PC-9 (cell line): Measurements from ENCODE around the gene TBC1D5. TPM values are rescaled to one million over a fixed set of nuclear protein-coding genes. Genes with fewer than 3 reads are reported as not detected.
"Not testable (repeated sequence)": the region's sequence is repeated elsewhere in the genome, so short reads cannot be mapped to it uniquely, and the experiment has no call there.

Experiments
- BruUV-seq: library from RNA; stranded (reverse); fragments of 400-500 nt; replicated peaks from 2 replicates; lab custom pipeline; 2021; lab: Mats Ljungman, UMichigan
- CTCF ChIA-PET: fragments of 300-600 bp; sonication (Branson Sonifier 250); formaldehyde crosslinking; loops from one replicate; lab custom pipeline; 2022; ENCODE audit warnings: antibody characterized with exemption; lab: Charles Lee
- POLR2A ChIA-PET: fragments of 300-600 bp; sonication (Branson Sonifier 250); formaldehyde crosslinking; loops from one replicate; lab custom pipeline; 2022; ENCODE audit warnings: antibody characterized with exemption; ENCODE audit not compliant: unreplicated experiment; lab: Charles Lee
- DNase-seq, 2 experiments: peaks; one replicate each; pipeline versions ENCODE4 v3.0.0 to v3.0.0-alpha.2; 2015 to 2022; ENCODE audit warnings: mixed read lengths in 1 of 2
- H2AFZ ChIP-seq: fragments of 200-600 bp; sonication (generic); 2 replicates; pipeline ENCODE4 v1.8.1; 2017; ENCODE audit warnings: antibody characterized with exemption
- H3F3A ChIP-seq: fragments of 200-600 bp; sonication (generic); 2 replicates; pipeline ENCODE4 v1.8.1; 2017; ENCODE audit warnings: antibody characterized with exemption, mild to moderate bottlenecking, low read depth; ENCODE audit not compliant: insufficient read depth
- H3K27ac ChIP-seq: fragments of 200-600 bp; sonication (generic); 2 replicates; pipeline ENCODE4 v1.6.1; 2016; ENCODE audit warnings: mixed run types
- H3K27me3 ChIP-seq: fragments of 200-600 bp; sonication (generic); 2 replicates; pipeline ENCODE4 v1.6.1; 2016; ENCODE audit warnings: low read depth, mixed run types; ENCODE audit not compliant: insufficient read depth
- H3K36me3 ChIP-seq: fragments of 200-600 bp; sonication (generic); 2 replicates; pipeline ENCODE4 v1.6.1; 2016; ENCODE audit warnings: low read depth, mixed run types
- H3K4me1 ChIP-seq: fragments of 200-600 bp; sonication (generic); replicated peaks from 2 replicates; pipeline ENCODE4 v1.6.1; 2016; ENCODE audit warnings: mixed run types; ENCODE audit not compliant: insufficient read depth
- H3K4me2 ChIP-seq: fragments of 200-600 bp; sonication (generic); 2 replicates; pipeline ENCODE4 v1.6.1; 2017; ENCODE audit warnings: mixed run types
- H3K4me3 ChIP-seq: fragments of 200-600 bp; sonication (generic); 2 replicates; pipeline ENCODE4 v1.6.1; 2016; ENCODE audit warnings: mixed run types
- H3K79me2 ChIP-seq: fragments of 200-600 bp; sonication (generic); 2 replicates; pipeline ENCODE4 v1.6.1; 2017; ENCODE audit warnings: low read depth, mixed run types
- H3K9me2 ChIP-seq: fragments of 200-600 bp; sonication (generic); 2 replicates; pipeline ENCODE4 v1.8.1; 2017; ENCODE audit warnings: mild to moderate bottlenecking; ENCODE audit not compliant: insufficient read depth
- H3K9me3 ChIP-seq: fragments of 200-600 bp; sonication (generic); 2 replicates; pipeline ENCODE4 v1.8.1; 2016; ENCODE audit warnings: low read depth; ENCODE audit not compliant: insufficient read depth
- H4K20me1 ChIP-seq: fragments of 200-600 bp; sonication (generic); 2 replicates; pipeline ENCODE4 v1.8.1; 2017; ENCODE audit not compliant: insufficient read depth
- CTCF ChIP-seq: fragments of 200-600 bp; sonication (generic); conservative IDR thresholded peaks from 2 replicates; pipeline ENCODE4 v1.6.1; 2017; ENCODE audit warnings: mixed run types, antibody characterized with exemption, mild to moderate bottlenecking, moderate library complexity
- EZH2 ChIP-seq: fragments of 200-600 bp; sonication (generic); IDR thresholded peaks from 2 replicates; pipeline ENCODE4 v1.8.0; 2017; ENCODE audit warnings: antibody characterized with exemption, low read depth
- intact Hi-C: fragments of 100-400 bp; cut with micrococcal nuclease; formaldehyde crosslinking; loops from one replicate; pipeline ENCODE4 v1.10.0; 2022; ENCODE audit not compliant: unreplicated experiment
- total RNA-seq: library from RNA; stranded (reverse); gene quantifications from 2 replicates; pipeline ENCODE4 v1.2.3, GENCODE V29; 2021

Gene TBC1D5
- total RNA-seq, 1 experiment from 2014 or later = 54.0 TPM

DNA sequence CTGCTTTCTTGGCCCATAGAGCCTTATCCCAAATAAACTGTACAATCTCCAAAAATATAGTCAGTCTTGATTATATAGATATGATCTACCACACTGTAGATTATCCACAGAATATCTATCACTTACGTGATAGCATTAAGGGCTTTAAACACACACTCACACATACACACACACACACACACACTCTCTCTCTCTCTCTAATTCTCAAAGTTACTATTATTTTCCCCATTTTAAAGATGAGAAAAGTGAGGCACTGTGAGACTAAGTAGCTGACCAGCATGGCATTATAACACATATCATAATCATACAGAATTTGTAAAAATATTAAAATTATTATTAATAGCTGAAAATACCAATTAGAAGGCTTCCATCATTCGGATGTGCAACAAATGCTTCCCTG, 4.2 kb downstream of the TBC1D5 start:
- no peaks in the 10 kb centered on the region for H3K27me3 ChIP-seq
- no peak overlapping the region for H2AFZ ChIP-seq
- ChIA-PET CTCF (interaction anchor here (0.6 kb wide), 1 partner anchor 651 kb away, joined by 3 read pairs; no protein-coding TSS in a partner anchor), POLR2A (no interaction called here)
- H3K27ac ChIP-seq = no peak overlapping the region
- intact Hi-C loops = no loop called here
- H3F3A ChIP-seq = peaks cover 31% of the 10 kb centered on the region
- no peak for TF ChIP-seq EZH2
- TF ChIP-seq CTCF = no peak
- H3K4me3 ChIP-seq = no peak overlapping the region
- H3K4me2 ChIP-seq = no peak overlapping the region
- no peaks in the 10 kb centered on the region for H3K9me2 ChIP-seq
- H3K79me2 ChIP-seq = peaks cover 61% of the 10 kb centered on the region
- H3K4me1 ChIP-seq = peaks cover 21% of the 10 kb centered on the region
- H4K20me1 ChIP-seq = no peaks in the 10 kb centered on the region
- no TSS peak for BruUV-seq
- no peaks in the 10 kb centered on the region; the same call in 1 of the 2 replicates for H3K9me3 ChIP-seq
- peaks cover 3% of the 10 kb centered on the region; the same call in 1 of the 2 replicates for H3K36me3 ChIP-seq
- no peak for DNase-seq

DNA sequence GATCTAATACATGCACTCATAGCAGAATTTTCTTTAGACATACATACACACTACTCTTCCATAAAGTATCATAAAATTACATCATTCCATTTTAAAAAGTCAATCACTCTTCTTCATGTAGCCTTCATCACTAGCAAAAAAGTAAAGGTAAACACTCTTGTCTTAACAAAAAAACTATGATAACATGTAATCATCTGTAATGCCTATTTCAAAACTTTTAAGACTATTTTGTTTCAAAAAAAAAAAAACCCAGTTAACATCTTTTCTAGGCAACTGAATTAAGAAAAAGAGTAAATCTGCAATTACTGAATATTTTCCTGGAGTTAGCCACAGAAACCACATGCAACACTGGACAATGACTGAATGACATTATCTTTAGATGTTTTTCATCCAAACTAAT, 4.8 kb downstream of the TBC1D5 start:
- Histone ChIP-seq H3K79me2 (peaks cover 64% of the 10 kb centered on the region), H3K9me2 (no peaks in the 10 kb centered on the region), H2AFZ (no peak overlapping the region), H3F3A (peaks cover 26% of the 10 kb centered on the region), H3K4me1 (peaks cover 19% of the 10 kb centered on the region), H3K4me3 (no peak overlapping the region), H3K27ac (no peak overlapping the region), H3K27me3 (no peaks in the 10 kb centered on the region), H3K4me2 (no peak overlapping the region), H3K9me3 (no peaks in the 10 kb centered on the region; the same call in 1 of the 2 replicates), H4K20me1 (no peaks in the 10 kb centered on the region), H3K36me3 (peaks cover 3% of the 10 kb centered on the region; the same call in 1 of the 2 replicates)
- CTCF ChIA-PET = interaction anchor here (0.7 kb wide), 1 partner anchor 16 kb away, joined by 4 read pairs; no protein-coding TSS in a partner anchor
- TF ChIP-seq EZH2 = no peak
- no peak for TF ChIP-seq CTCF
- intact Hi-C loops = no loop called here
- DNase-seq = no peak
- POLR2A ChIA-PET = no interaction called here
- BruUV-seq = no TSS peak

GRCh38 chr3:17735362-17735761, 7.1 kb downstream of the TBC1D5 start:
- H2AFZ ChIP-seq, intact Hi-C loops, H3F3A ChIP-seq, H3K36me3 ChIP-seq, BruUV-seq, DNase-seq, POLR2A ChIA-PET, H3K9me3 ChIP-seq, H3K4me3 ChIP-seq, H4K20me1 ChIP-seq, H3K27ac ChIP-seq, H3K4me2 ChIP-seq, CTCF ChIA-PET, H3K27me3 ChIP-seq, H3K9me2 ChIP-seq: not testable (repeated sequence)
- peaks cover 52% of the 10 kb centered on the region for H3K79me2 ChIP-seq
- H3K4me1 ChIP-seq = peaks cover 11% of the 10 kb centered on the region

DNA sequence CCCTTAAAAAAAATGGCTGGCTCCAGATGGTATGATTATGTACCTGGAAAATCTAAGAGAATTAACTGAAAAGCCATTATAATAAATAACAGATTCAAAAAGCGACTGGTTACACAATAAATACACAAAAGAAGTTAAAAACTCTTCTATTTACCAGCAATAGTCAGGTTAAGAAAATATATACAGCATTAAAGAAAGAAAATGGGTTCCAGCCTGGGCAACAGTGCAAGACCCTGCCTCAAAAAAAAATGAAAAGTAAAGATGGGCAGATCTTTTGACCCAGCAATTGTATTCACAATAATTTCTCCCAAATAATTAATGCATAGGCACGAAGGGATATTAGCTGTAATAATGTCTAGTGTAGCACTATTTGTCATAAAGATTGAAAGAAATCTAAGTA, 8.7 kb downstream of the TBC1D5 start:
- H3K79me2 ChIP-seq = peaks cover 36% of the 10 kb centered on the region
- no peak overlapping the region for H3K27ac ChIP-seq
- no peaks in the 10 kb centered on the region; the same call in 1 of the 2 replicates for H3K9me3 ChIP-seq
- intact Hi-C loops = no loop called here
- DNase-seq = no peak
- H3K4me1 ChIP-seq = no peaks in the 10 kb centered on the region
- no peaks in the 10 kb centered on the region; the same call in 1 of the 2 replicates for H3K36me3 ChIP-seq
- no TSS peak for BruUV-seq
- ChIA-PET POLR2A (no interaction called here), CTCF (no interaction called here)
- no peaks in the 10 kb centered on the region for H3K27me3 ChIP-seq
- no peak overlapping the region for H2AFZ ChIP-seq
- no peaks in the 10 kb centered on the region for H4K20me1 ChIP-seq
- H3K9me2 ChIP-seq = no peaks in the 10 kb centered on the region
- H3K4me3 ChIP-seq = no peak overlapping the region
- 0 out of 2 replicates have a peak, but pooled peaks cover 4% of the 10 kb centered on the region for H3F3A ChIP-seq
- TF ChIP-seq EZH2 (no peak), CTCF (no peak)
- H3K4me2 ChIP-seq = no peak overlapping the region
